GM12873 (cell line): ENCODE measurements around the gene PLEKHA6.

Experiments
- CTCF ChIP-seq: IDR thresholded peaks from 2 replicates; pipeline ENCODE4 v1.5.1; 2012; ENCODE audit warnings: low read depth, mild to moderate bottlenecking, moderate library complexity, low read length, control low read depth; ENCODE audit not compliant: insufficient read depth; ENCODE audit errors: missing control alignments

Gene PLEKHA6

GRCh38 chr1:204248954-204249353, 110.8 kb downstream of the PLEKHA6 start:
- no peak for TF ChIP-seq CTCF

DNA sequence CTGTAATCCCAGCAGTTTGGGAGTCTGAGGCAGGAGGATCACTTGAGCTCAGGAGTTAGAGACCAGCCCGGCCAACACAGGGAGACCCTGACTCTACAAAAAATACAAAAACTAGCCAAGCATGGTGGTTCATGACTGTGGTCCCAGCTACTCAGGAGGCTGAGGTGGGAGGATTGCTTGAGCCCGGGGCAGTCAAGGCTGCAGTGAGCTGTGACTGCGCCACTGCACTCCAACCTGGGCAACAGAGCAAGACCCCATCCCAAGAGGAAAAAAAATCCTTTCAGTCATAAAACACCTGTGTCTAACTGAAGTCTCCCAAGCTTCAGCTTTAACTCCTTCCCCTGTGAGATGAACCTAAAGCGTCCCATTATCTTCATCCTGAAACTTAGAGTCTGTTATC, 112.9 kb downstream of the PLEKHA6 start:
- TF ChIP-seq CTCF = no peak

DNA sequence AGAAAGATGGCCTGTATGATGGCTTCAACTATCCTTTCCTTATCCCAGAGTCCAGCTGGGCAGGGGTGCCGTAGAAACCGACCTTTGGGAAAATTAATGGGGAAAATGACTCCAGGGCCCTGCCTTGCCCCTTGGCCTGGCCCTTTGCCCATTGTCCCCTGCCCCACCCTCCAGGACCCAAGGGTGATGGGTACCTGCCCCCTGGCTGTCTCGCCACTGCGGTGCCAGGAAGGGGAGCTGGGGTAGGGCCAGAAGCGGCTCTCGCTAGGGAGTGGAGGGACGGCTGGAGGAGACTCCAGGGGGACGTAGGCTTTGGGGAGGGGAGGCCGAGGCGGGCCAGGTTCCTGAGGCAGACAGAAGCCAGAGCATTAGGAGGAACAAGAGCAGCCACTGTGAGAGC, 116.8 kb downstream of the PLEKHA6 start:
- no peak for TF ChIP-seq CTCF

GRCh38 chr1:204241914-204242313, 117.8 kb downstream of the PLEKHA6 start:
- TF ChIP-seq CTCF = no peak

DNA sequence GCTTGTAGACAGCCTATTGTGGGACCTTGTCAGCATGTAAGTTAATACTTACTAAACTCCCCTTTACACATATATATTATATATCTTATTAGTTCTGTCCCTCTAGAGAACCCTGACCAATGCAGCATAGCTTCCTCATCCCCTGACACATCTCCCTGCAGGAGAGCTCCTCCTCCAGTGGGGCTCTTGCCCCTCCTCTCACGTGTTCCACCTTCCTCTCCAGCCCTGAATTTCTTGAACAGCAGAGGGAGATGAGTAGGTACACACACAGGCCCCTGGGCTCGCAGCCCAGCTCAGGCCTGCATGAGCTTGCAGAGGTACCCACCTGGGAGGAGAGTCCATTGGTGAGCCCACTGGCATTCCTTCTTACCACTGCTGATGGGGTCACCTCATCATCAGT, 118.7 kb downstream of the PLEKHA6 start:
- no peak for TF ChIP-seq CTCF

GRCh38 chr1:204240233-204240632, 119.5 kb downstream of the PLEKHA6 start:
- no peak for TF ChIP-seq CTCF

DNA sequence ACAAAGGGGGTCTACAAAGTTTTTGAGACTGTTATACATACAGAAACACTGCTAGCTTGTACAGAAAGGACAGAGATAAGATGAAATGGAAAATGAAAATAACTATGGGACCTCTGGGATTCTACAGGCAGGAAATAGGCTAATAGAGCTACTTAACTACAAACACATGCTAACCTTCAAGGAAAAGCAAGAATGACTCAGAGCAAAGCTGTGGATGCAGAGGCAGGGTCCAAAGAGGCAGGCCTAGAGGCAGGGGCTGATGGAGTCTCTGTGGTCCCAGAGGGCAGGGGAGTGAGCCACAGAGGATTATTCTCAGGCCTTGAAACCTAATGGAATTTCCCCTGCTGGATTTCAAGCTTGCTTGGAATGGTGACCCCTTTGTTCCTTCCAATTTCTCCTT, 127.2 kb downstream of the PLEKHA6 start:
- no peak for TF ChIP-seq CTCF
